ENCODE measurements around the gene DBF4.
"Not testable (repeated sequence)": the region's sequence is repeated elsewhere in the genome, so short reads cannot be mapped to it uniquely, and the experiment has no call there.

Gene DBF4

DNA sequence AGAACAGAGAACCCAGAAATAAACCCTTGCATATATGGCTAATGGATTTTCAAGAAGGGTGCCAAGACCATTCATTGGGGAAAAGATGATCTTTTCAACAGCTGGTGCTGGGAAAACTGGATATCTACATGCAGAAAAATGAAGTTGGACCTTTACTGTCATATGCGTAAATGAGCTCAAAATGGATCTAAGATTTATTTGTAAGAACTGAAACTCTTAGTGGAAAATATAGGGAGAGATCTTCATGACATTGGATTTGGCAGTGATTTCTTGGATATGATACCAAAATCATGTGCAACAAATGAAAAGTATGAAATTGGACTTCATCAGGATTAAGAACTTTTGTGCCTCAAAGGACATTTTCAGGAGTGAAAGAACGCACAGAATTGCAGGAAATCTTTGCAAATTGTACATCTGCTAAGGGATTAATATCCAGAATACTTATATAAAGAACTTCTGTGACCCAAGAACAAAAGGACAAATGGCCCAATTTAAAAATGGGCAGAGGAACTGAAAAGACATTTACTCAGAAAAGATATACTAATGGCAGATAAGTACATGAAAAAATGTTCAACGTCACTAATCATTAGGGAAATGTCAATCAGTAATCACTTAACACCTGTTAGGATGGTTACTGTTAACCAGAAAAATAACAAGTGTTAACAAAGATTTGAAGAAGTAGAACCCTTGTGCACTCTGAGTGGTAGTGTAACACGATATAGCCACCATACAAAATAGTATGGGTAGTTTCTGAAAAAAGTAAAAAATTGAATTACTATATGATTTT lies 6.1 kb downstream of the DBF4 start:
- no peak overlapping the region for H3K4me3 ChIP-seq (ENCODE audit: low read depth, low read length)

DNA sequence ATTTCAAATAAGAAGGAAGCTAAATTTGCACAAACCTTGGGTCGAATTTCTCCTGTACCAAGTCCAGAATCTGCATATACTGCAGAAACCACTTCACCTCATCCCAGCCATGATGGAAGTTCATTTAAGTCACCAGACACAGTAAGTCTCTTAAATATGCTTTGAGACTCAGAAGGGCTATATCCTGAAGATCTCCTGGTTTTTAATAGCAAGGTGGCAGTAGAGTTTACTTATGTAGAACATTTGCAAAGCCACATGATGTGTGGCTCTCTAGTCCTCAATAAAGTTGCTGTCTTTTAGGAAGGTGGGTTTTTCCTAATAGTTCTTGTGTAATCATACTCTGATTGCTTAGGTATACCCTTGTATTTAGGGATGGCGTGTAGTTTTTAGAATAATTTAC lies 8.7 kb downstream of the DBF4 start:
- H3K4me3 ChIP-seq (ENCODE audit: low read depth, low read length) = no peak overlapping the region

DNA sequence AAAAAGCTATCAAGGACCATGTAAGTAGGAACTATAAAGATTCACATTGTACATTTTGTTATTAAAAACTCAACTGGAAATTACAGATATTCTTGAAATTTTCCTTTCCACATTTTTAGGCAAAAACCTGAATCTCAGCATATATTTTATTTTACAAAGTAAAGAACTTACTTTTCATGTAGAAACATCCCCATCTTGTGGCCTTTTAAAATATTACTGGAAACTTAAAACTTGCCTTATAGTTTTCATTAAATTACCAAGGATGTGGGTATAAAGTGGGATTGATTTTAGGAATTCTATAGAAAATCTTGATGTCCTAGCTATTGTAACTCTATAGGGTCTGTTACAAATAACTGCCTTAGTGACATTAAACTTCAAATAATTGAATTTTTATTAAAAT lies 10.6 kb downstream of the DBF4 start:
- no peak overlapping the region for H3K4me3 ChIP-seq (ENCODE audit: low read depth, low read length)

GRCh38 chr7:87895363-87895762 lies 19.1 kb downstream of the DBF4 start:
- no peak overlapping the region for H3K4me3 ChIP-seq (ENCODE audit: low read depth, low read length)

DNA sequence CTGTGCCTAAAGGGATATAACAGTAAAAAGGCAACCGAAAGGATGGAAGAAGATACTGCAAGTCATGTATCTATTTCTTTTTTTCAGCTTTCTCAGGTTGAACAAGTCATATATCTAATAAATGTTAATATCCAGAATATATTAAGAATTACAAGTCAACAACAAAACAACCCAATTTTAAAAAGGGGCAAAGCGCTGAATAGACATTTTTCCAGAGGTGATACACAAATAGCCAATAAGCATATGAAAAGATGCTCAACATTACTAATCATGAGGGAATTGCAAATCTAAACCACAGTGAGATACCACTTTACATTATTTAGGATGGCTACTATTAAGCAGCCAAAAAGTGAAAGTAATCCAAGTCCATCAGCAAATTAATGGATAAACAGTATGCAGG lies 23.0 kb downstream of the DBF4 start:
- H3K4me3 ChIP-seq (ENCODE audit: low read depth, low read length) = no peak overlapping the region

DNA sequence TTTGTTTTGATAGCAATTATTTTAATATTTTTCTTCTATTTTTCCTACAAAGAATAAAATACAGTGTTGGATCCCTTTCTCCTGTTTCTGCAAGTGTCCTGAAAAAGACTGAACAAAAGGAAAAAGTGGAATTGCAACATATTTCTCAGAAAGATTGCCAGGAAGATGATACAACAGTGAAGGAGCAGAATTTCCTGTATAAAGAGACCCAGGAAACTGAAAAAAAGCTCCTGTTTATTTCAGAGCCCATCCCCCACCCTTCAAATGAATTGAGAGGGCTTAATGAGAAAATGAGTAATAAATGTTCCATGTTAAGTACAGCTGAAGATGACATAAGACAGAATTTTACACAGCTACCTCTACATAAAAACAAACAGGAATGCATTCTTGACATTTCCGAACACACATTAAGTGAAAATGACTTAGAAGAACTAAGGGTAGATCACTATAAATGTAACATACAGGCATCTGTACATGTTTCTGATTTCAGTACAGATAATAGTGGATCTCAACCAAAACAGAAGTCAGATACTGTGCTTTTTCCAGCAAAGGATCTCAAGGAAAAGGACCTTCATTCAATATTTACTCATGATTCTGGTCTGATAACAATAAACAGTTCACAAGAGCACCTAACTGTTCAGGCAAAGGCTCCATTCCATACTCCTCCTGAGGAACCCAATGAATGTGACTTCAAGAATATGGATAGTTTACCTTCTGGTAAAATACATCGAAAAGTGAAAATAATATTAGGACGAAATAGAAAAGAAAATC lies 31.0 kb downstream of the DBF4 start:
- H3K4me3 ChIP-seq (ENCODE audit: low read depth, low read length) = not testable (repeated sequence)

DNA sequence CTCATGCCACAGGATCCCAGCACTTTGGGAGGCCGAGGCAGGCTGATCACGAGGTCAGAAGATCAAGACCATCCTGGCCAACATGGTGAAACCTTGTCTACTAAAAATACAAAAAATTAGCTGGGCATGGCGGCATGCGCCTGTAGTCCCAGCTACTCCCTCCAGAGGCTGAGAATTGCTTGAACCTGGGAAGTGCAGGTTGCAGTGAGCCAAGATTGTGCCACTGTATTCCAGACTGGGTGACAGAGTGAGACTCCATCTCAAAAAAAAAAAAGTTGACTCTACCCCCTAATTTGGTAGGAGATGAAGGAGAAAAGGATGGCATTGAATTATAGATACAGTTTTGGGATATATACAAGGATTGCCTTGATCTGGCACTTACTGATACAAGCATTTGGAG lies 32.5 kb downstream of the DBF4 start:
- H3K4me3 ChIP-seq (ENCODE audit: low read depth, low read length) = not testable (repeated sequence)

GRCh38 chr7:87912121-87912520 lies 35.8 kb downstream of the DBF4 start:
- no peak overlapping the region for H3K4me3 ChIP-seq (ENCODE audit: low read depth, low read length)

DNA sequence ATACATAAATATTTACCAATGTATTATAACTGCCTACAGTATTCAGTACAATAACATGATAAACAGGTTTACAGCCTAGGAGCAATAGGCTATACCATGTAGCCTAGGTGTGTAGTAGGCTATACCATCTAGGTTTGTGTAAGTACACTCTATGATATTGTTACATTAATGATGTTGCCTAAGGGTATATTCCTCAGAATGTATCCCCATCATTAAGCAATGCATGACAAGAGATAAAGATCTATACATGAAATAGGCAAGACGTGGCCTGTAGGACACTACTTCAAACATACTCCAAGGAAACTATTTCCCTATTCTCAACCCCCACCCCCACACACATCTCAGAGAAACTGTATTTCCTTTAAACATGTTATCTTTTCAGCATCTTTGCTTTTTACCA lies 42.4 kb downstream of the DBF4 start:
- H3K4me3 ChIP-seq (ENCODE audit: low read depth, low read length) = no peak overlapping the region

- no peak overlapping the region for H3K4me3 ChIP-seq (ENCODE audit: low read depth, low read length)
Observed at GRCh38 chr7:87919875-87920274, 43.6 kb downstream of the DBF4 start.

DNA sequence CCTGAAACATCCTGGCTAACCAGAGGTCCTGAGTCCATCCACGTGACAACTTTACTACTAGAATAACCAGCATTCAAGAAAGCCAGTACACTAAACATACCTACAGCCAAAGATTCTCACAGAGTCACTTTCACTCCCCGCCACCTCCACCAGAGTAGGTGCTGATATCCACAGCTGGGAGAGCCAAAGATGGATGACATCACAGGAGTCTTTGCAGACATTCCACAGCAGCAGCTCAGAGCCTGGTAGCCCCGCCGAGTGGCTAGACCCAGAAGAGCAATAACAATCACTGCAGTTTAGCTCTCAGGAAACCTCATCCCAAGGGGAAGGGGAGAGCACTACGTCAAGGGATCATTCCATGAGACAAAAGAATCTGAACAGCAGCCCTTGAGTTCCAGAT lies 44.3 kb downstream of the DBF4 start:
- no peak overlapping the region for H3K4me3 ChIP-seq (ENCODE audit: low read depth, low read length)

GRCh38 chr7:87922759-87923395 lies 46.6 kb downstream of the DBF4 start:
- H3K4me3 ChIP-seq (ENCODE audit: low read depth, low read length) = not testable (repeated sequence)

GRCh38 chr7:87926581-87927461 lies 50.5 kb downstream of the DBF4 start:
- no peak overlapping the region for H3K4me3 ChIP-seq (ENCODE audit: low read depth, low read length)

DNA sequence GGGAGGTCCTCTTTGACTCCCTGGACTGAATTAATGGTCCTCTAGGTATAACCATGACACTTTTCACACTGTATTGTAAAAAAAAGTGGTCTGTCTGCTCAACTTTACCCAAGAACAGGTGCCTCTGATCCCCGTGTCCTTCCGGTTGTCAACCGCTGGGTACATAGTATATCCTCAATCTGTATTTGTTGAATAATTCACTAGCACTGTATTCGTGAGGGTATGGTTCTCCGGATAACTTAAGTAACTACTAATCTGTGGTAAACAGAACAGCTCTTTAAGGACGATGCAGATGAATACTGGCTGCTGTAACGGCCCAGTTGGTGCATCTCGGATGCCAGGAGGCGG lies 57.3 kb downstream of the DBF4 start:
- H3K4me3 ChIP-seq (ENCODE audit: low read depth, low read length) = peak overlapping the region; percentile 85

- H3K4me3 ChIP-seq (ENCODE audit: low read depth, low read length) = peak within 1 kb of the TSS; percentile 85
Observed at GRCh38 chr7:87933953-87934698, 57.8 kb downstream of the DBF4 start, which contains the start of gene ADAM22. Gene ADAM22, plus strand, starts transcription at chr7:87934251. Its CDS starts 215 bp downstream, at chr7:87934466.

- peak overlapping the region; percentile 85 for H3K4me3 ChIP-seq (ENCODE audit: low read depth, low read length)
Observed at GRCh38 chr7:87934699-87935383, 58.5 kb downstream of the DBF4 start.

DNA sequence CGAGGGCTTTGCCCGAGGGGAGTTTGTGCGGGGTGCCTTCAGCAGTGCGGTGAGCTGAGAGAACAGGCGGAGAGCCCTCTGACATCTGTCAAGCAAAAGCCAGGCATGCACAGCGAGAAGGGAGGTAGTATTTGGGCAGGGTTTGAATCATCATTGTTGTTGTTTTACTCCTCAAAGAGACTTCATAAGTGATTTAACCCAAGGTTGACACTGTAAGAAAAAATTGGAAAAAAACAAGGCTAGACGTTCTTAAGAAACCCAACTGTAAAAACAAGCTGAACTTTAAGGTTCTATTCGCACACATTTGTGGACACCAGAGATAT lies 59.1 kb downstream of the DBF4 start:
- H3K4me3 ChIP-seq (ENCODE audit: low read depth, low read length) = peak overlapping the region; percentile 85

DNA sequence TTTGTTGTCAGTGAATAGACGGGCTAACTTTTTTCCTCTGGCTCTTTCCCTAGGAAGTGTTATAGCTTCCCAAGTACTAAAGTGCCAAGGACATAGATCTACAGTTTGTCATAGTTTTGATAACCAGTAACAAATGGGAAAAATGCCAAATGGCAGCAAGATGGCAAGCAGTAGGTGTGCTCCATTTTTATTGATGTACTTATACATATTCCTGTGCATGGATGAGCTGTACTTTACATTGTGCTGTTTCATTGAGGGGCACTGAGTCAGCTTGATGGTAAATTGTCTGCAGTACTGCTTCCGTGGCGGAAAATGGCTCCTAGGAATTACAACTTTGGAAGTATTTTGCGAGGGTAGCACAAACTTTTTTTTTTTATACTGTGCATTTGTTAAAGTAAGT lies 64.8 kb downstream of the DBF4 start:
- no peak overlapping the region for H3K4me3 ChIP-seq (ENCODE audit: low read depth, low read length)

DNA sequence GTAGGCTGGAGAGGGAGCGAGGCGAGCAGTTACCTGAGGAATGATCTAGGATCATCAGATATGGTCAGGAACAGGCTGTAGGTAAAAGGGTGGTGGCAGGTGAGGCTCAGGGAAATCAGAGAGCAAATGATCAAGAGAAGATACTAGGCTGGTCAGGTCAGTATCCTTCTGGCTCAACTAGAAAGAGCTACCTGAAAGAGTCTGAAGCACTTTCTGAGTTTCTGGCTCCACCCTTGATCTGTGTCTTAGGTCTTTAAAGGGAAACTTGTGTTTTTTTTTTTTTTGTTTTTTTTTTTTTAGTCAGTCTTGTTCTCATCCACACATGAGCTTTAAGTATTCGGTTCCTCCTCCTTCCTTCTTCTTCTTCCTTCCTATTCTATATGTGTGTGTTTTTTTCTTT lies 68.3 kb downstream of the DBF4 start:
- H3K4me3 ChIP-seq (ENCODE audit: low read depth, low read length) = no peak overlapping the region

GRCh38 chr7:87945926-87946325 lies 69.6 kb downstream of the DBF4 start:
- not testable (repeated sequence) for H3K4me3 ChIP-seq (ENCODE audit: low read depth, low read length)

Data from iPS-11a (cell line).